NCI-H748 (cell line): ENCODE results near the gene SCCPDH.
"Not testable (repeated sequence)": the region's sequence is repeated elsewhere in the genome, so short reads cannot be mapped to it uniquely, and the experiment has no call there.

Experiments
- DNase-seq: peaks from one replicate; lab custom pipeline; 2025; ENCODE audit not compliant: unreplicated experiment; lab: John Stamatoyannopoulos, UW

Gene SCCPDH

GRCh38 chr1:246705368-246705767 lies 18.8 kb upstream of the SCCPDH start:
- DNase-seq: no peak

GRCh38 chr1:246708166-246708565 lies 16.0 kb upstream of the SCCPDH start:
- DNase-seq: no peak

GRCh38 chr1:246709196-246709595 lies 15.0 kb upstream of the SCCPDH start:
- no peak for DNase-seq

GRCh38 chr1:246709835-246710234 lies 14.4 kb upstream of the SCCPDH start:
- no peak for DNase-seq

- no peak for DNase-seq
These were observed 12.6 kb upstream of the SCCPDH start for GRCh38 chr1:246711548-246712003.

GRCh38 chr1:246712428-246712827 lies 11.8 kb upstream of the SCCPDH start:
- DNase-seq: not testable (repeated sequence)

GRCh38 chr1:246719361-246719760 lies 4.8 kb upstream of the SCCPDH start:
- not testable (repeated sequence) for DNase-seq

- not testable (repeated sequence) for DNase-seq
These were observed 3.4 kb upstream of the SCCPDH start for GRCh38 chr1:246720814-246721213.

GRCh38 chr1:246722720-246723119 lies 1.5 kb upstream of the SCCPDH start:
- no peak for DNase-seq

GRCh38 chr1:246724731-246725095 lies 504 bp downstream of the SCCPDH start:
- peak; percentile 61 for DNase-seq

GRCh38 chr1:246725191-246725590 lies 982 bp downstream of the SCCPDH start:
- DNase-seq: peak; percentile 48

- DNase-seq: no peak
These were observed 2.1 kb downstream of the SCCPDH start for GRCh38 chr1:246726255-246726679.

GRCh38 chr1:246726881-246727280 lies 2.7 kb downstream of the SCCPDH start:
- DNase-seq: no peak

- no peak for DNase-seq
These were observed 3.4 kb downstream of the SCCPDH start for GRCh38 chr1:246727594-246727993.

GRCh38 chr1:246728311-246728710 lies 4.1 kb downstream of the SCCPDH start:
- DNase-seq: no peak

- DNase-seq: not testable (repeated sequence)
These were observed 4.8 kb downstream of the SCCPDH start for GRCh38 chr1:246729040-246729439.

GRCh38 chr1:246730839-246731238 lies 6.6 kb downstream of the SCCPDH start:
- DNase-seq: no peak

- not testable (repeated sequence) for DNase-seq
These were observed 7.7 kb downstream of the SCCPDH start for GRCh38 chr1:246731873-246732272.

GRCh38 chr1:246733704-246734103 lies 9.5 kb downstream of the SCCPDH start:
- no peak for DNase-seq

- DNase-seq: no peak
These were observed 10.7 kb downstream of the SCCPDH start for GRCh38 chr1:246734866-246735265.

GRCh38 chr1:246735735-246736134 lies 11.5 kb downstream of the SCCPDH start:
- no peak for DNase-seq

- DNase-seq: no peak
These were observed 18.2 kb downstream of the SCCPDH start for GRCh38 chr1:246742396-246742795.

- DNase-seq: not testable (repeated sequence)
These were observed 21.9 kb downstream of the SCCPDH start for GRCh38 chr1:246746155-246746554.

- DNase-seq: no peak
These were observed 23.8 kb downstream of the SCCPDH start for GRCh38 chr1:246748006-246748405.
